Ishikawa (cell line): Measurements from ENCODE around the gene INSYN2B.

Experiments
- CEBPB ChIP-seq: IDR thresholded peaks from 2 replicates; pipeline ENCODE4 v1.6.1; 2012
- CREB1 ChIP-seq: IDR thresholded peaks from 2 replicates; pipeline ENCODE4 v1.6.1; 2012; ENCODE audit warnings: low read depth
- EGR1 ChIP-seq: IDR thresholded peaks from 2 replicates; pipeline ENCODE4 v1.6.1; 2012
- EP300 ChIP-seq: IDR thresholded peaks from 2 replicates; pipeline ENCODE4 v1.6.1; 2012; ENCODE audit warnings: borderline replicate concordance
- FOXM1 ChIP-seq: IDR thresholded peaks from 2 replicates; pipeline ENCODE4 v1.6.1; 2012; ENCODE audit warnings: low read depth, borderline replicate concordance
- MAX ChIP-seq: IDR thresholded peaks from 2 replicates; pipeline ENCODE4 v1.6.1; 2012
- NFIC ChIP-seq: IDR thresholded peaks from 2 replicates; pipeline ENCODE4 v1.6.1; 2012
- RAD21 ChIP-seq: IDR thresholded peaks from 2 replicates; pipeline ENCODE4 v1.6.1; 2012; ENCODE audit warnings: low read depth
- REST ChIP-seq: IDR thresholded peaks from 2 replicates; pipeline ENCODE4 v1.6.1; 2012; ENCODE audit warnings: low read depth, mild to moderate bottlenecking
- TAF1 ChIP-seq: IDR thresholded peaks from 2 replicates; pipeline ENCODE4 v1.6.1; 2012; ENCODE audit warnings: low read depth, mild to moderate bottlenecking
- TCF12 ChIP-seq: IDR thresholded peaks from 2 replicates; pipeline ENCODE4 v1.6.1; 2012; ENCODE audit warnings: low read depth
- TEAD4 ChIP-seq: IDR thresholded peaks from 2 replicates; pipeline ENCODE4 v1.6.1; 2012
- USF1 ChIP-seq: IDR thresholded peaks from 2 replicates; pipeline ENCODE4 v1.6.1; 2012
- YY1 ChIP-seq: IDR thresholded peaks from 2 replicates; pipeline ENCODE4 v1.6.1; 2012; ENCODE audit warnings: low read depth
- ZBTB7A ChIP-seq: IDR thresholded peaks from 2 replicates; pipeline ENCODE4 v1.6.1; 2012; ENCODE audit warnings: low read depth

Gene INSYN2B

GRCh38 chr5:169979871-169980270 lies 424 bp downstream of the INSYN2B start:
- TF ChIP-seq FOXM1, result no peak
- TF ChIP-seq CREB1, result no peak
- TF ChIP-seq YY1, result no peak
- TF ChIP-seq CEBPB, result no peak
- no peak for TF ChIP-seq TEAD4
- TF ChIP-seq MAX, result no peak
- no peak for TF ChIP-seq TCF12
- no peak for TF ChIP-seq EP300
- TF ChIP-seq RAD21, result no peak
- TF ChIP-seq NFIC, result no peak
- no peak for TF ChIP-seq ZBTB7A
- TF ChIP-seq EGR1, result no peak

- TF ChIP-seq CEBPB, result no peak
- TF ChIP-seq YY1, result no peak
- TF ChIP-seq FOXM1, result no peak
- TF ChIP-seq TCF12, result no peak
- TF ChIP-seq EGR1, result no peak
- TF ChIP-seq NFIC, result no peak
- TF ChIP-seq REST, result no peak
- TF ChIP-seq TAF1, result no peak
- TF ChIP-seq ZBTB7A, result no peak
- TF ChIP-seq USF1, result no peak
- no peak for TF ChIP-seq CREB1
- TF ChIP-seq TEAD4, result no peak
- TF ChIP-seq MAX, result no peak
- no peak for TF ChIP-seq RAD21
Observed at GRCh38 chr5:169978714-169979113, 1.6 kb downstream of the INSYN2B start.

GRCh38 chr5:169974121-169974770 lies 6.0 kb downstream of the INSYN2B start:
- no peak for TF ChIP-seq TEAD4
- no peak for TF ChIP-seq EGR1
- TF ChIP-seq CEBPB, result no peak
- no peak for TF ChIP-seq USF1
- TF ChIP-seq CREB1, result no peak
- TF ChIP-seq RAD21, result no peak
- TF ChIP-seq NFIC, result no peak
- no peak for TF ChIP-seq TCF12
- no peak for TF ChIP-seq FOXM1
- no peak for TF ChIP-seq EP300

GRCh38 chr5:169973056-169973455 lies 7.2 kb downstream of the INSYN2B start:
- TF ChIP-seq FOXM1 (no peak), EGR1 (no peak), CEBPB (no peak), TAF1 (no peak), RAD21 (no peak), TEAD4 (no peak)

- TF ChIP-seq YY1 (no peak), RAD21 (no peak), TAF1 (no peak), ZBTB7A (no peak), REST (no peak), EP300 (no peak), TEAD4 (no peak), TCF12 (no peak), USF1 (no peak), CEBPB (no peak), CREB1 (no peak)
Observed at GRCh38 chr5:169971780-169972179, 8.5 kb downstream of the INSYN2B start.
